Ishikawa (cell line): ENCODE data around the gene MIDN.

ENCODE experiments used
- EP300 ChIP-seq: IDR thresholded peaks from 2 replicates; pipeline ENCODE4 v1.6.1; 2012; ENCODE audit warnings: borderline replicate concordance
- MAX ChIP-seq: IDR thresholded peaks from 2 replicates; pipeline ENCODE4 v1.6.1; 2012
- REST ChIP-seq: IDR thresholded peaks from 2 replicates; pipeline ENCODE4 v1.6.1; 2012; ENCODE audit warnings: low read depth, mild to moderate bottlenecking
- USF1 ChIP-seq: IDR thresholded peaks from 2 replicates; pipeline ENCODE4 v1.6.1; 2012

GRCh38 chr19:1268226-1269064 is 20.1 kb downstream of the MIDN start:
- TF ChIP-seq MAX (no peak), REST (no peak), EP300 (no peak), USF1 (no peak)
